HEK293 (cell line): Measurements from ENCODE around the gene HOXB4.
A peak's percentile ranks its signal among the peaks of the same experiment; 100 is the strongest.

Experiments used
- CTCF ChIP-seq: fragments of 450-650 bp; formaldehyde crosslinking; IDR thresholded peaks from 2 replicates; pipeline ENCODE4 v1.5.1; 2016; ENCODE audit warnings: missing biosample characterization, missing genetic modification characterization
- FEZF1 ChIP-seq: fragments of 450-650 bp; formaldehyde crosslinking; IDR thresholded peaks from 2 replicates; pipeline ENCODE4 v1.5.1; 2016; ENCODE audit warnings: missing biosample characterization, missing genetic modification characterization
- IKZF3 ChIP-seq: fragments of 450-650 bp; IDR thresholded peaks from 2 replicates; pipeline ENCODE4 v1.5.0; 2018; ENCODE audit warnings: missing biosample characterization, mild to moderate bottlenecking, missing genetic modification characterization, moderate library complexity
- MZF1 ChIP-seq: fragments of 450-650 bp; formaldehyde crosslinking; IDR thresholded peaks from 2 replicates; pipeline ENCODE4 v1.5.1; 2017; ENCODE audit warnings: missing biosample characterization, missing genetic modification characterization, borderline replicate concordance
- ZEB2 ChIP-seq: fragments of 450-650 bp; formaldehyde crosslinking; IDR thresholded peaks from 2 replicates; pipeline ENCODE4 v1.5.1; 2016; ENCODE audit warnings: missing biosample characterization, missing genetic modification characterization
- ZFP3 ChIP-seq: fragments of 450-650 bp; formaldehyde crosslinking; IDR thresholded peaks from 2 replicates; pipeline ENCODE4 v1.5.1; 2016; ENCODE audit warnings: low read depth, missing biosample characterization, missing genetic modification characterization
- ZFP41 ChIP-seq: fragments of 450-650 bp; formaldehyde crosslinking; IDR thresholded peaks from 2 replicates; pipeline ENCODE4 v1.5.1; 2016; ENCODE audit warnings: missing biosample characterization, missing genetic modification characterization, borderline replicate concordance
- ZNF133 ChIP-seq: fragments of 450-650 bp; formaldehyde crosslinking; IDR thresholded peaks from 2 replicates; pipeline ENCODE4 v1.5.1; 2016; ENCODE audit warnings: missing biosample characterization, missing genetic modification characterization
- ZNF16 ChIP-seq: fragments of 450-650 bp; formaldehyde crosslinking; IDR thresholded peaks from 2 replicates; pipeline ENCODE4 v1.5.1; 2016; ENCODE audit warnings: low read depth, missing biosample characterization, missing genetic modification characterization
- ZNF274 ChIP-seq, 2 experiments: fragments of 200-500 bp in 1 of 2; fragments of 450-650 bp in 1 of 2; sonication (Bioruptor generic) in 1 of 2; formaldehyde crosslinking in 1 of 2; IDR thresholded peaks; 2 replicates each; pipeline versions ENCODE4 v1.5.1 to v1.6.1; 2014 to 2016; ENCODE audit warnings: borderline replicate concordance in 1 of 2, inconsistent platforms in 1 of 2, low read length in 1 of 2, missing biosample characterization in 1 of 2, missing genetic modification characterization in 1 of 2
- ZNF366 ChIP-seq: fragments of 450-650 bp; formaldehyde crosslinking; conservative IDR thresholded peaks from 2 replicates; pipeline ENCODE4 v1.5.1; 2016; ENCODE audit warnings: missing biosample characterization, missing genetic modification characterization
- ZNF610 ChIP-seq: fragments of 450-650 bp; formaldehyde crosslinking; IDR thresholded peaks from 2 replicates; pipeline ENCODE4 v1.5.1; 2016; ENCODE audit warnings: missing biosample characterization, missing genetic modification characterization, borderline replicate concordance

- TF ChIP-seq ZNF16 (tag by site-specific recombination), result no peak
- TF ChIP-seq ZFP3 (tag by site-specific recombination), result no peak
- no peak for TF ChIP-seq ZNF610
- TF ChIP-seq IKZF3, result peak; percentile 60; the same call in 1 of the 2 replicates
- no peak for TF ChIP-seq FEZF1 (tag by site-specific recombination)
- TF ChIP-seq CTCF (tag by site-specific recombination), result no peak
- TF ChIP-seq ZNF133 (tag by site-specific recombination), result no peak
- TF ChIP-seq MZF1, result no peak
- no peak for TF ChIP-seq ZFP41 (tag by site-specific recombination)
- no peak for TF ChIP-seq ZEB2 (tag by site-specific recombination)
- no peak for TF ChIP-seq ZNF366
- TF ChIP-seq ZNF274 (IDR thresholded peaks at IDR 0.05; ENCODE audit: low read length), result no peak
- TF ChIP-seq ZNF274 (tag by site-specific recombination; IDR thresholded peaks at IDR 0.05; ENCODE audit: borderline replicate concordance), result no peak
Observed at GRCh38 chr17:48542114-48542656, 36.0 kb downstream of the HOXB4 start.
